ENCODE data around the gene SGK1.

- no peak for TF ChIP-seq CTCF (IDR thresholded peaks at IDR 0.05)
- TF ChIP-seq EZH2 (IDR thresholded peaks at IDR 0.05; ENCODE audit: borderline replicate concordance, insufficient read depth, low read depth, low read length, poor library complexity, severe bottlenecking) = no peak
These were observed 5.4 kb upstream of the SGK1 start for GRCh38 chr6:134323294-134323693.
